Measurements from ENCODE around the gene NUPR1. TPM values are rescaled to one million over a fixed set of nuclear protein-coding genes. Genes with fewer than 3 reads are reported as not detected.

NUPR1 gene
- total and polyA plus RNA-seq, 2 of the 13 experiments (the other 11 are each of a cell fraction or from before 2014, with no cell fraction given), result 18.0 to 25.6 TPM

GRCh38 chr16:28502290-28502689 lies 36.5 kb downstream of the NUPR1 start (continued):
- TF ChIP-seq, protein P1, sequence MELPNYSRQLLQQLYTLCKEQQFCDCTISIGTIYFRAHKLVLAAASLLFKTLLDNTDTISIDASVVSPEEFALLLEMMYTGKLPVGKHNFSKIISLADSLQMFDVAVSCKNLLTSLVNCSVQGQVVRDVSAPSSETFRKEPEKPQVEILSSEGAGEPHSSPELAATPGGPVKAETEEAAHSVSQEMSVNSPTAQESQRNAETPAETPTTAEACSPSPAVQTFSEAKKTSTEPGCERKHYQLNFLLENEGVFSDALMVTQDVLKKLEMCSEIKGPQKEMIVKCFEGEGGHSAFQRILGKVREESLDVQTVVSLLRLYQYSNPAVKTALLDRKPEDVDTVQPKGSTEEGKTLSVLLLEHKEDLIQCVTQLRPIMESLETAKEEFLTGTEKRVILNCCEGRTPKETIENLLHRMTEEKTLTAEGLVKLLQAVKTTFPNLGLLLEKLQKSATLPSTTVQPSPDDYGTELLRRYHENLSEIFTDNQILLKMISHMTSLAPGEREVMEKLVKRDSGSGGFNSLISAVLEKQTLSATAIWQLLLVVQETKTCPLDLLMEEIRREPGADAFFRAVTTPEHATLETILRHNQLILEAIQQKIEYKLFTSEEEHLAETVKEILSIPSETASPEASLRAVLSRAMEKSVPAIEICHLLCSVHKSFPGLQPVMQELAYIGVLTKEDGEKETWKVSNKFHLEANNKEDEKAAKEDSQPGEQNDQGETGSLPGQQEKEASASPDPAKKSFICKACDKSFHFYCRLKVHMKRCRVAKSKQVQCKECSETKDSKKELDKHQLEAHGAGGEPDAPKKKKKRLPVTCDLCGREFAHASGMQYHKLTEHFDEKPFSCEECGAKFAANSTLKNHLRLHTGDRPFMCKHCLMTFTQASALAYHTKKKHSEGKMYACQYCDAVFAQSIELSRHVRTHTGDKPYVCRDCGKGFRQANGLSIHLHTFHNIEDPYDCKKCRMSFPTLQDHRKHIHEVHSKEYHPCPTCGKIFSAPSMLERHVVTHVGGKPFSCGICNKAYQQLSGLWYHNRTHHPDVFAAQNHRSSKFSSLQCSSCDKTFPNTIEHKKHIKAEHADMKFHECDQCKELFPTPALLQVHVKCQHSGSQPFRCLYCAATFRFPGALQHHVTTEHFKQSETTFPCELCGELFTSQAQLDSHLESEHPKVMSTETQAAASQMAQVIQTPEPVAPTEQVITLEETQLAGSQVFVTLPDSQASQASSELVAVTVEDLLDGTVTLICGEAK (IDR thresholded peaks at IDR 0.05), result 0 out of 2 replicates have a peak, but pooled peaks have one; percentile 12
- TF ChIP-seq, protein P1 (CRISPR knock-in tag; IDR thresholded peaks at IDR 0.05), result no peak
- no peak for TF ChIP-seq FLYWCH1 (CRISPR knock-in tag; IDR thresholded peaks at IDR 0.05)
- 0 out of 2 replicates have a peak, but pooled peaks have one; percentile 20 for TF ChIP-seq FOXK2 (IDR thresholded peaks at IDR 0.05)
- peak; percentile 77 for TF ChIP-seq MNT (IDR thresholded peaks at IDR 0.05)
- no peak for TF ChIP-seq SNAPC4 (CRISPR knock-in tag; IDR thresholded peaks at IDR 0.05)
- TF ChIP-seq PLRG1 (conservative IDR thresholded peaks at IDR 0.05), result 0 out of 2 replicates have a peak, but pooled peaks have one; percentile 43
- TF ChIP-seq TRIM22 (IDR thresholded peaks at IDR 0.05), result 0 out of 2 replicates have a peak, but pooled peaks have one; percentile 69
- TF ChIP-seq ZNF282 (IDR thresholded peaks at IDR 0.05; ENCODE audit: partially characterized antibody), result peak; percentile 51
- no peak for TF ChIP-seq ZNF496 (CRISPR knock-in tag; IDR thresholded peaks at IDR 0.05; ENCODE audit: insufficient replicate concordance)
